GM21576 (cell line): ENCODE measurements around the gene RBM19.
"Not testable (repeated sequence)": the region's sequence is repeated elsewhere in the genome, so short reads cannot be mapped to it uniquely, and the experiment has no call there.

ENCODE experiments used
- ATAC-seq: cut with Tn5 transposase; IDR thresholded peaks from one replicate; pipeline ENCODE4 v1.9.1; 2021; ENCODE audit warnings: mild to moderate bottlenecking, moderate library complexity; ENCODE audit not compliant: unreplicated experiment

The RBM19 gene

GRCh38 chr12:113965951-113966797, at the start of gene RBM19:
RBM19 (minus strand) TSS chr12:113966325; CDS start chr12:113966227, 98 bp downstream.
- ATAC-seq: peak; percentile 94

- ATAC-seq: no peak
These were observed 49.7 kb upstream of the RBM19 start for GRCh38 chr12:114015851-114016250.

- no peak for ATAC-seq
These were observed 47.6 kb upstream of the RBM19 start for GRCh38 chr12:114013575-114014345.

GRCh38 chr12:114012744-114013431, 46.8 kb upstream of the RBM19 start:
- ATAC-seq: no peak

DNA sequence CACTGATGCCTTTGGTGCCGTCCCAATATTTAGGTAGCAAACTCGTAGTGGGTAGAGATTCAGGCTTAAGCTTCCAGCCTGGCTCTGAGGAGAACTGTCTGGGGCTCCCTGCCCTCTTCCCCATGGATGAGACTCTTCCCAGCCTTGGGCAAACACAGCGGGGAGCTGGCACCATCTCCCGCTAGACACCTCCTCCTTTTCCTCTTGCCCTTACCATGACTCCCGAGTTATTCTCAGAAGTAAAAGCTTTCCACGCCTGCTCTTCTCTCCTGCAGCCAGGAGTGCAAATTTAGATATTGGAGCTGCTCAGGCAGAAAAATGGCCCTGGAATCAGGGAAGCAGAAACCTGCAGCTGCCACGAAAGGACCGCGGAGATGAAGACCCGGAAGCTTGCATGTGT, 45.6 kb upstream of the RBM19 start:
- ATAC-seq: no peak

DNA sequence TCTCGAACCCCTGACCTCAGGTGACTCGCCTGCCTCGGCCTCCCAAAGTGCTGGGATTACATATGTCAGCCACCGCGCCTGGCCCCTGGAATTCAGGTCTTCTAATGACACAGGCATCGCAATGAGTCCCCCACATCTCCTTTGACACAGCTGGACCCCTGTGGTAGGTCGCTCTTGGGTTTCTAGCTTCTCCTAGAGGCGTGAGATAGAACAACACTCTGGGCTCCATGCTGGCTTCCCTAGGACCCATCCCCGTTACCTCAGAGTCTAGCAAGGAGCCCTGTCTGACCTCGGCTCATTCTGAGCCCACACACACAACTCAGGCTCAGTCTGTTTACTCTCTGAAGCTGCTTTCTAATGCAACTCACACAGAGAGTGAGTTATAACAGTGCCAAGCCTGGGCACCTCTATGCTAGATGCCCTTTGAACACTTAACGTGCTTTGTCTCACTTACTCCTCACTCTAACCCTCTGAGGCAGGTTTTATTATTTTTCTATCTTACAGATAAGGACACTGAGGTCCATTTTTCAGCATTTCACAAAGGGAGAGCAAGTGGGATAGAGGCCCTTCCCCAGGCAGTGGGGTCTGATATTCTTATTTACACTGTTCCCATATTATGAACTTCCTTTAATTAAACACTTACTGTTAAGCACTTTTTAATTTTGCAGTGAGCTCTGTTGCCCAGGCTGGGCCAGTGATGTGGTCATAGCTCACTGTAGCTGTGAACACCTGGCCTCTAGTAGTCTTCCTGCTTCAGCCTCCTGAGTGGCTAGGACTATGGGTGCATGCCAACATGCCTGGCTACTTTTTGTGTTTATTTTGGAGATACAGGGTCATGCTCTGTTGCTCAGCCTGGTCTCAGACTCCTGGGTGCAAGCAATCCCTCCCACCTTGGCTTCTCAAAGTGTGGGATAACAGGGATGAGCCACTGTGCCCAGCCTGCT, 40.6 kb upstream of the RBM19 start:
- no peak for ATAC-seq

- ATAC-seq: no peak
These were observed 38.3 kb upstream of the RBM19 start for GRCh38 chr12:114004402-114004801.

GRCh38 chr12:114003286-114003685, 37.2 kb upstream of the RBM19 start:
- ATAC-seq: no peak

DNA sequence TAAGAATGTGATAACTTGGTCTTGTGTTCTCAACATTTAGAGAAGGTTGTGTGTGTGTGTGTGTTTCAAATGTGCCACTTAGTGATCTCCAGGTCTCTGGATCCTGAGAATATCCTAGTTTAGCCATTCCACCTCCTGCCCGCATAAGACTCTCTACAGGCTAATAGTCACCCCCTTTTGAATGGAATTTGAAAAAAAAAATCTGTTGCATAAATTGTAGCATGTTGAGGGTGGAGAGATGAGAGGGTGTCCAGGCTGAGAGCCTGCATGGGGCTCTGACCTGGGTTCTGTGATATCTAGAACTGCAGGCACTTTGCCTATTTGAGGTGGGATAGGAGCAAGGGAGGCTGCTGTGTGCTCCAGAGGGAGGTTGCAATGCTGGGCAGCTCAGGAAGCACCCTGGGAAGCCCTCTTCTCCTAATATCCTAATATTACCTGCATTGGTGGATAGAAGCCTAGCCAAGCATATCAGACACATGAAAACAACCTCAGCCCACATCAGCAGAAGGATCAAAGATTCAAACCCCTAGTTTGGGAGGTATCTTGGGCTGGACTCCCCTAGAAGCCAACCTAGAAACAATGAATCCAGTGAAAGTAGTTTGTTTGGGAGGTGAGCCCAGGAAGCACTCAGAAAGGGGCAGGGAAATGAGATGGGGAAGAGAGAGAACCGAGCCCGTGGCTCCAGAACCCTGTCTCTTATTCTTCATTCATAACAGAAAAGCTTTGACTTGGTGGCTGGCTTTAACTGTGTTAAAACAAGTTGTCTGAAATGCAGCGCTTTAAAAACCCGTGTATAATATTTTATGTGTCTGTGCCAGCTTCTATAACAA, 35.6 kb upstream of the RBM19 start:
- ATAC-seq: no peak

GRCh38 chr12:114000861-114001260, 34.7 kb upstream of the RBM19 start:
- no peak for ATAC-seq

- not testable (repeated sequence) for ATAC-seq
These were observed 34.1 kb upstream of the RBM19 start for GRCh38 chr12:114000261-114000660.

DNA sequence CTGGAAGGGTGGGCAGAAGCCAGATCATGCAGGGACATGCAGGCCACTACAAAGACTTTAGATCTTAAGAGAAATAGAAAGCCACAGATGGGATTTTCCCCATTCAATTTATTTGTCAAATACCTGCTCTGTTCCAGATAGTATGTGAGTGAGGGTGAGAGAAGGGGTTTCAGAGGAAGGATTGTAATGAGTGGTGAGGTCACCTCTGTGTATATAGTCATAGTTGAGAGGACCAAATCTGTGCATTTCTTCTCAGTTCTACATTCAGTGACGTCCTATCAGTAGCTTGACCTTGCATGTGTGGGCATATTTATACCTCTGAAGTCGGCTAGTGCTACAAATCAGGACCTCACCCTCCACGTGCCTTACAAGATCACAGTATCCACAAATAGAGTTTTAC, 31.2 kb upstream of the RBM19 start:
- no peak for ATAC-seq

GRCh38 chr12:113996026-113996425, 29.9 kb upstream of the RBM19 start:
- ATAC-seq: no peak

GRCh38 chr12:113994051-113994450, 27.9 kb upstream of the RBM19 start:
- ATAC-seq: no peak

GRCh38 chr12:113992751-113993150, 26.6 kb upstream of the RBM19 start:
- not testable (repeated sequence) for ATAC-seq

GRCh38 chr12:113991224-113992044, 25.3 kb upstream of the RBM19 start:
- no peak for ATAC-seq

GRCh38 chr12:113990250-113991223, 24.4 kb upstream of the RBM19 start:
- ATAC-seq: no peak
